A673 (cell line): ENCODE measurements around the gene C7orf25.

Experiments
- EZH2 ChIP-seq: fragments of 200-600 bp; sonication (generic); IDR thresholded peaks from 2 replicates; pipeline ENCODE4 v1.6.1; 2017; ENCODE audit warnings: borderline replicate concordance, low read depth, mild to moderate bottlenecking, mixed read lengths, antibody characterized with exemption, low read length; ENCODE audit not compliant: poor library complexity, severe bottlenecking
- TF ChIP-seq, protein P1 (sequence below): fragments of 300-800, 200-600 bp; sonication (generic); conservative IDR thresholded peaks from 2 replicates; pipeline ENCODE4 v1.5.1; 2017; ENCODE audit warnings: low read depth, mild to moderate bottlenecking, antibody characterized with exemption, low read length, moderate library complexity, mixed read lengths

- TF ChIP-seq, protein P1, sequence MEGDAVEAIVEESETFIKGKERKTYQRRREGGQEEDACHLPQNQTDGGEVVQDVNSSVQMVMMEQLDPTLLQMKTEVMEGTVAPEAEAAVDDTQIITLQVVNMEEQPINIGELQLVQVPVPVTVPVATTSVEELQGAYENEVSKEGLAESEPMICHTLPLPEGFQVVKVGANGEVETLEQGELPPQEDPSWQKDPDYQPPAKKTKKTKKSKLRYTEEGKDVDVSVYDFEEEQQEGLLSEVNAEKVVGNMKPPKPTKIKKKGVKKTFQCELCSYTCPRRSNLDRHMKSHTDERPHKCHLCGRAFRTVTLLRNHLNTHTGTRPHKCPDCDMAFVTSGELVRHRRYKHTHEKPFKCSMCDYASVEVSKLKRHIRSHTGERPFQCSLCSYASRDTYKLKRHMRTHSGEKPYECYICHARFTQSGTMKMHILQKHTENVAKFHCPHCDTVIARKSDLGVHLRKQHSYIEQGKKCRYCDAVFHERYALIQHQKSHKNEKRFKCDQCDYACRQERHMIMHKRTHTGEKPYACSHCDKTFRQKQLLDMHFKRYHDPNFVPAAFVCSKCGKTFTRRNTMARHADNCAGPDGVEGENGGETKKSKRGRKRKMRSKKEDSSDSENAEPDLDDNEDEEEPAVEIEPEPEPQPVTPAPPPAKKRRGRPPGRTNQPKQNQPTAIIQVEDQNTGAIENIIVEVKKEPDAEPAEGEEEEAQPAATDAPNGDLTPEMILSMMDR, result no peak
- no peak for TF ChIP-seq EZH2
Measured at GRCh38 chr7:42952328-42952727, 40.5 kb upstream of the C7orf25 start.
